ENCODE measurements around the gene GOLGA1.

DNA sequence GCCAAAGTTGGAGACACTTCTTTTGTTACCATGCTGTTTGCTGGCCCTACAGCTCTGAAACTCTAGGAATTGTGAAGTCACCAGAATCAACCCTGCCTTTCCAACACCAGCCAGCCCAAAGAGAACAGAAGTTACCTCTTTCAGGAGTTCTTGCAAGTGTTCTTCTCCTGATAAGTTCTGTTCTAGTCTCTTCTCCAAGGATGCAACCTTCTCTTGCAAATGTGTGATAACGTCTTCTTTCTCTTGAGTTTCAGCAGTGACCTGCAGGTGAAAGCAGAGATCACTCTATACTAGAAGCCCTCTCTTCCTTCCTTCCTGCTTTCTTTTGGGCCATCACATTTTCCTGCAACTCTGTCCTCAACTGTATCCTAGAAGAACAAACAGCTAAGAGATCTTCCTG is 29.1 kb downstream of the GOLGA1 start:
- TF ChIP-seq, protein P1, sequence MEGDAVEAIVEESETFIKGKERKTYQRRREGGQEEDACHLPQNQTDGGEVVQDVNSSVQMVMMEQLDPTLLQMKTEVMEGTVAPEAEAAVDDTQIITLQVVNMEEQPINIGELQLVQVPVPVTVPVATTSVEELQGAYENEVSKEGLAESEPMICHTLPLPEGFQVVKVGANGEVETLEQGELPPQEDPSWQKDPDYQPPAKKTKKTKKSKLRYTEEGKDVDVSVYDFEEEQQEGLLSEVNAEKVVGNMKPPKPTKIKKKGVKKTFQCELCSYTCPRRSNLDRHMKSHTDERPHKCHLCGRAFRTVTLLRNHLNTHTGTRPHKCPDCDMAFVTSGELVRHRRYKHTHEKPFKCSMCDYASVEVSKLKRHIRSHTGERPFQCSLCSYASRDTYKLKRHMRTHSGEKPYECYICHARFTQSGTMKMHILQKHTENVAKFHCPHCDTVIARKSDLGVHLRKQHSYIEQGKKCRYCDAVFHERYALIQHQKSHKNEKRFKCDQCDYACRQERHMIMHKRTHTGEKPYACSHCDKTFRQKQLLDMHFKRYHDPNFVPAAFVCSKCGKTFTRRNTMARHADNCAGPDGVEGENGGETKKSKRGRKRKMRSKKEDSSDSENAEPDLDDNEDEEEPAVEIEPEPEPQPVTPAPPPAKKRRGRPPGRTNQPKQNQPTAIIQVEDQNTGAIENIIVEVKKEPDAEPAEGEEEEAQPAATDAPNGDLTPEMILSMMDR (IDR thresholded peaks at IDR 0.05): no peak
- TF ChIP-seq, protein P2, sequence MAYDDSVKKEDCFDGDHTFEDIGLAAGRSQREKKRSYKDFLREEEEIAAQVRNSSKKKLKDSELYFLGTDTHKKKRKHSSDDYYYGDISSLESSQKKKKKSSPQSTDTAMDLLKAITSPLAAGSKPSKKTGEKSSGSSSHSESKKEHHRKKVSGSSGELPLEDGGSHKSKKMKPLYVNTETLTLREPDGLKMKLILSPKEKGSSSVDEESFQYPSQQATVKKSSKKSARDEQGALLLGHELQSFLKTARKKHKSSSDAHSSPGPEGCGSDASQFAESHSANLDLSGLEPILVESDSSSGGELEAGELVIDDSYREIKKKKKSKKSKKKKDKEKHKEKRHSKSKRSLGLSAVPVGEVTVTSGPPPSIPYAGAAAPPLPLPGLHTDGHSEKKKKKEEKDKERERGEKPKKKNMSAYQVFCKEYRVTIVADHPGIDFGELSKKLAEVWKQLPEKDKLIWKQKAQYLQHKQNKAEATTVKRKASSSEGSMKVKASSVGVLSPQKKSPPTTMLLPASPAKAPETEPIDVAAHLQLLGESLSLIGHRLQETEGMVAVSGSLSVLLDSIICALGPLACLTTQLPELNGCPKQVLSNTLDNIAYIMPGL (CRISPR knock-in tag; IDR thresholded peaks at IDR 0.05): no peak
- TF ChIP-seq, protein P3, sequence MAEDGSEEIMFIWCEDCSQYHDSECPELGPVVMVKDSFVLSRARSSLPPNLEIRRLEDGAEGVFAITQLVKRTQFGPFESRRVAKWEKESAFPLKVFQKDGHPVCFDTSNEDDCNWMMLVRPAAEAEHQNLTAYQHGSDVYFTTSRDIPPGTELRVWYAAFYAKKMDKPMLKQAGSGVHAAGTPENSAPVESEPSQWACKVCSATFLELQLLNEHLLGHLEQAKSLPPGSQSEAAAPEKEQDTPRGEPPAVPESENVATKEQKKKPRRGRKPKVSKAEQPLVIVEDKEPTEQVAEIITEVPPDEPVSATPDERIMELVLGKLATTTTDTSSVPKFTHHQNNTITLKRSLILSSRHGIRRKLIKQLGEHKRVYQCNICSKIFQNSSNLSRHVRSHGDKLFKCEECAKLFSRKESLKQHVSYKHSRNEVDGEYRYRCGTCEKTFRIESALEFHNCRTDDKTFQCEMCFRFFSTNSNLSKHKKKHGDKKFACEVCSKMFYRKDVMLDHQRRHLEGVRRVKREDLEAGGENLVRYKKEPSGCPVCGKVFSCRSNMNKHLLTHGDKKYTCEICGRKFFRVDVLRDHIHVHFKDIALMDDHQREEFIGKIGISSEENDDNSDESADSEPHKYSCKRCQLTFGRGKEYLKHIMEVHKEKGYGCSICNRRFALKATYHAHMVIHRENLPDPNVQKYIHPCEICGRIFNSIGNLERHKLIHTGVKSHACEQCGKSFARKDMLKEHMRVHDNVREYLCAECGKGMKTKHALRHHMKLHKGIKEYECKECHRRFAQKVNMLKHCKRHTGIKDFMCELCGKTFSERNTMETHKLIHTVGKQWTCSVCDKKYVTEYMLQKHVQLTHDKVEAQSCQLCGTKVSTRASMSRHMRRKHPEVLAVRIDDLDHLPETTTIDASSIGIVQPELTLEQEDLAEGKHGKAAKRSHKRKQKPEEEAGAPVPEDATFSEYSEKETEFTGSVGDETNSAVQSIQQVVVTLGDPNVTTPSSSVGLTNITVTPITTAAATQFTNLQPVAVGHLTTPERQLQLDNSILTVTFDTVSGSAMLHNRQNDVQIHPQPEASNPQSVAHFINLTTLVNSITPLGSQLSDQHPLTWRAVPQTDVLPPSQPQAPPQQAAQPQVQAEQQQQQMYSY (CRISPR knock-in tag; IDR thresholded peaks at IDR 0.05): no peak
- TF ChIP-seq, protein P4, sequence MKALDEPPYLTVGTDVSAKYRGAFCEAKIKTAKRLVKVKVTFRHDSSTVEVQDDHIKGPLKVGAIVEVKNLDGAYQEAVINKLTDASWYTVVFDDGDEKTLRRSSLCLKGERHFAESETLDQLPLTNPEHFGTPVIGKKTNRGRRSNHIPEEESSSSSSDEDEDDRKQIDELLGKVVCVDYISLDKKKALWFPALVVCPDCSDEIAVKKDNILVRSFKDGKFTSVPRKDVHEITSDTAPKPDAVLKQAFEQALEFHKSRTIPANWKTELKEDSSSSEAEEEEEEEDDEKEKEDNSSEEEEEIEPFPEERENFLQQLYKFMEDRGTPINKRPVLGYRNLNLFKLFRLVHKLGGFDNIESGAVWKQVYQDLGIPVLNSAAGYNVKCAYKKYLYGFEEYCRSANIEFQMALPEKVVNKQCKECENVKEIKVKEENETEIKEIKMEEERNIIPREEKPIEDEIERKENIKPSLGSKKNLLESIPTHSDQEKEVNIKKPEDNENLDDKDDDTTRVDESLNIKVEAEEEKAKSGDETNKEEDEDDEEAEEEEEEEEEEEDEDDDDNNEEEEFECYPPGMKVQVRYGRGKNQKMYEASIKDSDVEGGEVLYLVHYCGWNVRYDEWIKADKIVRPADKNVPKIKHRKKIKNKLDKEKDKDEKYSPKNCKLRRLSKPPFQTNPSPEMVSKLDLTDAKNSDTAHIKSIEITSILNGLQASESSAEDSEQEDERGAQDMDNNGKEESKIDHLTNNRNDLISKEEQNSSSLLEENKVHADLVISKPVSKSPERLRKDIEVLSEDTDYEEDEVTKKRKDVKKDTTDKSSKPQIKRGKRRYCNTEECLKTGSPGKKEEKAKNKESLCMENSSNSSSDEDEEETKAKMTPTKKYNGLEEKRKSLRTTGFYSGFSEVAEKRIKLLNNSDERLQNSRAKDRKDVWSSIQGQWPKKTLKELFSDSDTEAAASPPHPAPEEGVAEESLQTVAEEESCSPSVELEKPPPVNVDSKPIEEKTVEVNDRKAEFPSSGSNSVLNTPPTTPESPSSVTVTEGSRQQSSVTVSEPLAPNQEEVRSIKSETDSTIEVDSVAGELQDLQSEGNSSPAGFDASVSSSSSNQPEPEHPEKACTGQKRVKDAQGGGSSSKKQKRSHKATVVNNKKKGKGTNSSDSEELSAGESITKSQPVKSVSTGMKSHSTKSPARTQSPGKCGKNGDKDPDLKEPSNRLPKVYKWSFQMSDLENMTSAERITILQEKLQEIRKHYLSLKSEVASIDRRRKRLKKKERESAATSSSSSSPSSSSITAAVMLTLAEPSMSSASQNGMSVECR (CRISPR knock-in tag; IDR thresholded peaks at IDR 0.05; ENCODE audit: borderline replicate concordance): no peak
- no peak for TF ChIP-seq ZNF232 (CRISPR knock-in tag; IDR thresholded peaks at IDR 0.05)
- TF ChIP-seq, protein P5, sequence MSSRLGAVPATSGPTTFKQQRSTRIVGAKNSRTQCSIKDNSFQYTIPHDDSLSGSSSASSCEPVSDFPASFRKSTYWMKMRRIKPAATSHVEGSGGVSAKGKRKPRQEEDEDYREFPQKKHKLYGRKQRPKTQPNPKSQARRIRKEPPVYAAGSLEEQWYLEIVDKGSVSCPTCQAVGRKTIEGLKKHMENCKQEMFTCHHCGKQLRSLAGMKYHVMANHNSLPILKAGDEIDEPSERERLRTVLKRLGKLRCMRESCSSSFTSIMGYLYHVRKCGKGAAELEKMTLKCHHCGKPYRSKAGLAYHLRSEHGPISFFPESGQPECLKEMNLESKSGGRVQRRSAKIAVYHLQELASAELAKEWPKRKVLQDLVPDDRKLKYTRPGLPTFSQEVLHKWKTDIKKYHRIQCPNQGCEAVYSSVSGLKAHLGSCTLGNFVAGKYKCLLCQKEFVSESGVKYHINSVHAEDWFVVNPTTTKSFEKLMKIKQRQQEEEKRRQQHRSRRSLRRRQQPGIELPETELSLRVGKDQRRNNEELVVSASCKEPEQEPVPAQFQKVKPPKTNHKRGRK (CRISPR knock-in tag; IDR thresholded peaks at IDR 0.05; ENCODE audit: borderline replicate concordance): no peak
- TF ChIP-seq, protein P6, sequence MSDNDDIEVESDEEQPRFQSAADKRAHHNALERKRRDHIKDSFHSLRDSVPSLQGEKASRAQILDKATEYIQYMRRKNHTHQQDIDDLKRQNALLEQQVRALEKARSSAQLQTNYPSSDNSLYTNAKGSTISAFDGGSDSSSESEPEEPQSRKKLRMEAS (CRISPR knock-in tag; IDR thresholded peaks at IDR 0.05): no peak
- no peak for TF ChIP-seq TCF7 (CRISPR knock-in tag; IDR thresholded peaks at IDR 0.05; ENCODE audit: low read depth)
- no peak for TF ChIP-seq FOXK1 (CRISPR knock-in tag; IDR thresholded peaks at IDR 0.05)
- no peak for TF ChIP-seq SP1 (CRISPR knock-in tag; conservative IDR thresholded peaks at IDR 0.05)
- no peak for TF ChIP-seq ZNF416 (CRISPR knock-in tag; IDR thresholded peaks at IDR 0.05)
- TF ChIP-seq, protein P7, sequence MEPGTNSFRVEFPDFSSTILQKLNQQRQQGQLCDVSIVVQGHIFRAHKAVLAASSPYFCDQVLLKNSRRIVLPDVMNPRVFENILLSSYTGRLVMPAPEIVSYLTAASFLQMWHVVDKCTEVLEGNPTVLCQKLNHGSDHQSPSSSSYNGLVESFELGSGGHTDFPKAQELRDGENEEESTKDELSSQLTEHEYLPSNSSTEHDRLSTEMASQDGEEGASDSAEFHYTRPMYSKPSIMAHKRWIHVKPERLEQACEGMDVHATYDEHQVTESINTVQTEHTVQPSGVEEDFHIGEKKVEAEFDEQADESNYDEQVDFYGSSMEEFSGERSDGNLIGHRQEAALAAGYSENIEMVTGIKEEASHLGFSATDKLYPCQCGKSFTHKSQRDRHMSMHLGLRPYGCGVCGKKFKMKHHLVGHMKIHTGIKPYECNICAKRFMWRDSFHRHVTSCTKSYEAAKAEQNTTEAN (CRISPR knock-in tag; IDR thresholded peaks at IDR 0.05): no peak
- TF ChIP-seq, protein P8, sequence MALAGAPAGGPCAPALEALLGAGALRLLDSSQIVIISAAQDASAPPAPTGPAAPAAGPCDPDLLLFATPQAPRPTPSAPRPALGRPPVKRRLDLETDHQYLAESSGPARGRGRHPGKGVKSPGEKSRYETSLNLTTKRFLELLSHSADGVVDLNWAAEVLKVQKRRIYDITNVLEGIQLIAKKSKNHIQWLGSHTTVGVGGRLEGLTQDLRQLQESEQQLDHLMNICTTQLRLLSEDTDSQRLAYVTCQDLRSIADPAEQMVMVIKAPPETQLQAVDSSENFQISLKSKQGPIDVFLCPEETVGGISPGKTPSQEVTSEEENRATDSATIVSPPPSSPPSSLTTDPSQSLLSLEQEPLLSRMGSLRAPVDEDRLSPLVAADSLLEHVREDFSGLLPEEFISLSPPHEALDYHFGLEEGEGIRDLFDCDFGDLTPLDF (CRISPR knock-in tag; IDR thresholded peaks at IDR 0.05): no peak
- TF ChIP-seq, protein P9, sequence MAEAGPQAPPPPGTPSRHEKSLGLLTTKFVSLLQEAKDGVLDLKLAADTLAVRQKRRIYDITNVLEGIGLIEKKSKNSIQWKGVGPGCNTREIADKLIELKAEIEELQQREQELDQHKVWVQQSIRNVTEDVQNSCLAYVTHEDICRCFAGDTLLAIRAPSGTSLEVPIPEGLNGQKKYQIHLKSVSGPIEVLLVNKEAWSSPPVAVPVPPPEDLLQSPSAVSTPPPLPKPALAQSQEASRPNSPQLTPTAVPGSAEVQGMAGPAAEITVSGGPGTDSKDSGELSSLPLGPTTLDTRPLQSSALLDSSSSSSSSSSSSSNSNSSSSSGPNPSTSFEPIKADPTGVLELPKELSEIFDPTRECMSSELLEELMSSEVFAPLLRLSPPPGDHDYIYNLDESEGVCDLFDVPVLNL (CRISPR knock-in tag; IDR thresholded peaks at IDR 0.05; ENCODE audit: borderline replicate concordance, low read depth): no peak

Measured in WTC11 (cell line).